Neural progenitor cell (in vitro differentiated cells): ENCODE results near the gene LYRM1. TPM values are rescaled to one million over a fixed set of nuclear protein-coding genes. Genes with fewer than 3 reads are reported as not detected.

Experiments used
- DNase-seq: peaks from one replicate; pipeline ENCODE4 v3.0.0-alpha.2; 2016; ENCODE audit warnings: low spot score
- H2AFZ ChIP-seq: fragments of 200-600 bp; sonication (generic); replicated peaks from 2 replicates; pipeline ENCODE4 v1.6.1; 2016; ENCODE audit warnings: antibody characterized with exemption
- H3F3A ChIP-seq: fragments of 200-600 bp; sonication (generic); 2 replicates; pipeline ENCODE4 v1.6.1; 2016; ENCODE audit warnings: antibody characterized with exemption, low read depth
- H3K27ac ChIP-seq: fragments of 200-600 bp; sonication (generic); 2 replicates; pipeline ENCODE4 v1.5.1; 2016; ENCODE audit warnings: mild to moderate bottlenecking
- H3K27me3 ChIP-seq: fragments of 200-600 bp; sonication (generic); 2 replicates; pipeline ENCODE4 v1.6.1; 2016; ENCODE audit warnings: mild to moderate bottlenecking, moderate library complexity
- H3K36me3 ChIP-seq: fragments of 200-600 bp; sonication (generic); 2 replicates; pipeline ENCODE4 v1.5.1; 2016
- H3K4me1 ChIP-seq: fragments of 200-600 bp; sonication (generic); 2 replicates; pipeline ENCODE4 v1.6.1; 2016; ENCODE audit warnings: mixed run types
- H3K4me2 ChIP-seq: fragments of 200-600 bp; sonication (generic); 2 replicates; pipeline ENCODE4 v1.6.1; 2016
- H3K4me3 ChIP-seq: fragments of 200-600 bp; sonication (generic); 2 replicates; pipeline ENCODE4 v1.5.1; 2016
- H3K79me2 ChIP-seq: fragments of 200-600 bp; sonication (generic); 2 replicates; pipeline ENCODE4 v1.6.1; 2016; ENCODE audit warnings: low read depth
- H3K9ac ChIP-seq: fragments of 200-600 bp; sonication (generic); 2 replicates; pipeline ENCODE4 v1.6.1; 2016
- H3K9me3 ChIP-seq: fragments of 200-600 bp; sonication (generic); 2 replicates; pipeline ENCODE4 v1.5.1; 2016; ENCODE audit warnings: low read depth
- H4K20me1 ChIP-seq: fragments of 200-600 bp; sonication (generic); 2 replicates; pipeline ENCODE4 v1.6.1; 2016; ENCODE audit warnings: low read depth
- H3K27ac Mint-ChIP-seq: 3 replicates; pipeline ENCODE4 v1.8.0; 2021; ENCODE audit warnings: mixed read lengths
- H3K27me3 Mint-ChIP-seq: 2 replicates; pipeline ENCODE4 v1.8.0; 2022; ENCODE audit warnings: low read depth, mild to moderate bottlenecking, inconsistent platforms, moderate library complexity, mixed read lengths; ENCODE audit not compliant: insufficient read depth
- H3K36me3 Mint-ChIP-seq: 3 replicates; pipeline ENCODE4 v1.8.0; 2021; ENCODE audit warnings: mixed read lengths
- H3K4me1 Mint-ChIP-seq: 3 replicates; pipeline ENCODE4 v1.8.0; 2021; ENCODE audit warnings: mixed read lengths
- H3K4me3 Mint-ChIP-seq: 3 replicates; pipeline ENCODE4 v1.8.0; 2021; ENCODE audit warnings: mild to moderate bottlenecking, moderate library complexity, mixed read lengths
- H3K9me3 Mint-ChIP-seq: 3 replicates; pipeline ENCODE4 v1.8.0; 2020; ENCODE audit warnings: mixed read lengths
- EZH2 ChIP-seq: fragments of 200-600 bp; sonication (generic); IDR thresholded peaks from 2 replicates; pipeline ENCODE4 v1.6.1; 2017; ENCODE audit warnings: antibody characterized with exemption, mild to moderate bottlenecking, moderate library complexity
- EZH2phosphoT487 ChIP-seq: fragments of 200-600 bp; sonication (generic); IDR thresholded peaks from 2 replicates; pipeline ENCODE4 v1.6.1; 2017; ENCODE audit warnings: antibody characterized with exemption
- total RNA-seq: library from RNA; depleted of rRNA; stranded (reverse); fragments of >200 nt; gene quantifications from 2 replicates; pipeline ENCODE4 v1.2.3, GENCODE V29; 2015; ENCODE audit warnings: low replicate concordance
- TF ChIP-seq, protein P1 (sequence below): fragments of 200-600 bp; sonication (generic); IDR thresholded peaks from 2 replicates; pipeline ENCODE4 v1.5.1; 2017; ENCODE audit warnings: antibody characterized with exemption, mild to moderate bottlenecking

Gene LYRM1
- total RNA-seq, 1 donor from 2014 or later = 61.8 TPM

DNA sequence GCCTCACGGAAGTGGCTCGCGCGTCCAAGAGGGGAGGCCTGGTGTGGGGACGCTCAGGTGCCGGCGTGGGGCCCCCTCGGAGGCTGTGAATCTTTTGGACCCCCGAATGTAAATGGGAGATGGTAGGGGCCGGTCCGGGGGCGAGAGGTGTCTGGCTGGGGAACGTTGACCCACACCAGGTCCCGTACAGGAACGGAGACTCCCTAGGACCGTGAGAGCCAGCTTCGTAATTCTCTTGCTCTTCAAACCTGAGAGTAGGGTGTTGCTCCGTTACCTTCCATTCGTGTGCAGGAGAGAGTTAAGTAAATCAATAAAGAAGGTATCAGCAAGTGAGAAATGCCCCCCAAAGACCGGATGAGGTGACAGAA lies 481 bp downstream of the LYRM1 start:
- peak overlapping the region; percentile 94 for H2AFZ ChIP-seq
- H3K27ac ChIP-seq = peak overlapping the region; percentile 98
- H3K4me1 ChIP-seq = peaks cover 36% of the 10 kb centered on the region
- Mint-ChIP-seq H3K27me3 (peaks cover 2% of the 10 kb centered on the region), H3K4me3 (peak overlapping the region; percentile 92), H3K36me3 (no peaks in the 10 kb centered on the region), H3K4me1 (peaks cover 39% of the 10 kb centered on the region), H3K9me3 (no peaks in the 10 kb centered on the region), H3K27ac (peak overlapping the region; percentile 100)
- H3K4me2 ChIP-seq = peak overlapping the region; percentile 76
- no peak for TF ChIP-seq EZH2
- TF ChIP-seq EZH2phosphoT487 = no peak
- TF ChIP-seq, protein P1, sequence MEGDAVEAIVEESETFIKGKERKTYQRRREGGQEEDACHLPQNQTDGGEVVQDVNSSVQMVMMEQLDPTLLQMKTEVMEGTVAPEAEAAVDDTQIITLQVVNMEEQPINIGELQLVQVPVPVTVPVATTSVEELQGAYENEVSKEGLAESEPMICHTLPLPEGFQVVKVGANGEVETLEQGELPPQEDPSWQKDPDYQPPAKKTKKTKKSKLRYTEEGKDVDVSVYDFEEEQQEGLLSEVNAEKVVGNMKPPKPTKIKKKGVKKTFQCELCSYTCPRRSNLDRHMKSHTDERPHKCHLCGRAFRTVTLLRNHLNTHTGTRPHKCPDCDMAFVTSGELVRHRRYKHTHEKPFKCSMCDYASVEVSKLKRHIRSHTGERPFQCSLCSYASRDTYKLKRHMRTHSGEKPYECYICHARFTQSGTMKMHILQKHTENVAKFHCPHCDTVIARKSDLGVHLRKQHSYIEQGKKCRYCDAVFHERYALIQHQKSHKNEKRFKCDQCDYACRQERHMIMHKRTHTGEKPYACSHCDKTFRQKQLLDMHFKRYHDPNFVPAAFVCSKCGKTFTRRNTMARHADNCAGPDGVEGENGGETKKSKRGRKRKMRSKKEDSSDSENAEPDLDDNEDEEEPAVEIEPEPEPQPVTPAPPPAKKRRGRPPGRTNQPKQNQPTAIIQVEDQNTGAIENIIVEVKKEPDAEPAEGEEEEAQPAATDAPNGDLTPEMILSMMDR = no peak
- peak overlapping the region; percentile 92 for H3K9ac ChIP-seq
- H3K79me2 ChIP-seq = peaks cover 82% of the 10 kb centered on the region
- no peak for DNase-seq
- no peaks in the 10 kb centered on the region for H3K9me3 ChIP-seq
- peak overlapping the region; percentile 89 for H3K4me3 ChIP-seq
- peaks cover 6% of the 10 kb centered on the region for H3F3A ChIP-seq
- H3K27me3 ChIP-seq = no peaks in the 10 kb centered on the region
- peaks cover 36% of the 10 kb centered on the region for H4K20me1 ChIP-seq
- no peaks in the 10 kb centered on the region for H3K36me3 ChIP-seq

DNA sequence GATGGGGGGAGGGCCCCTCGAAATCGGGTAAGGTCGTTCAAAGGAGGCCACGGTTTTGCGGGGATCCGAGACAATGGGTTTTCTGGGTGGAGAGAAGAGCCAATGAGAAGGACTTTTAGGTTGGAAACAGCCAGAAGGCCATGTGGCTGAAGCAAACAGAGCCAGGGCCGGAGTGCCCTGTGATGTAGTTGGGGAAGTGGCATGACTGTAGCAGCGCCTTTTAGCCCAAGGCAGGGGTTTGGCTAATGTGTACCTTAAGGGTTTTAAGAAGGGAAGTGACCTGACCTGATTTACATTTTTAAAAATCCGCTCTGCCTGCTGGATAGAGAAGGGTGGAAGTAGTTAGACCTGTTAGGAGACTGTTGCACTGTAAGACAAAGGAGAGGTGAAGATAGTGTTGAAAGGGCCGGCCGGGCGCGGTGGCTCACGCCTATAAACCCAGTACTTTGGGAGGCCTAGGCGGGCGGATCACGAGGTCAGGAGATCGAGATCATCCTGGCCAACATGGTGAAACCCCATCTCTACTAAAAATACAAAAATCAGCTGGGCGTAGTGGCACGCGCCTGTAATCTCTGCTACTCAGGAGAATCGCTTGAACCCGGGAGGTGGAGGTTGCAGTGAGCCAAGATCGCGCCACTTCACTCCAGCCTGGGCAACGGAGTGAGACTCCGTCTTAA lies 1.0 kb downstream of the LYRM1 start:
- Mint-ChIP-seq H3K9me3 (no peaks in the 10 kb centered on the region), H3K27ac (peak overlapping the region; percentile 100), H3K4me3 (peak overlapping the region; percentile 92), H3K36me3 (no peaks in the 10 kb centered on the region), H3K4me1 (peaks cover 39% of the 10 kb centered on the region), H3K27me3 (peaks cover 2% of the 10 kb centered on the region)
- Histone ChIP-seq H3K27ac (peak overlapping the region; percentile 98), H3F3A (peaks cover 6% of the 10 kb centered on the region), H3K79me2 (peaks cover 77% of the 10 kb centered on the region), H3K9ac (peak overlapping the region; percentile 92), H3K36me3 (no peaks in the 10 kb centered on the region), H3K9me3 (no peaks in the 10 kb centered on the region), H4K20me1 (peaks cover 36% of the 10 kb centered on the region), H3K27me3 (no peaks in the 10 kb centered on the region), H2AFZ (peak overlapping the region; percentile 94), H3K4me3 (peak overlapping the region; percentile 89), H3K4me1 (peaks cover 36% of the 10 kb centered on the region), H3K4me2 (peak overlapping the region; percentile 76)
- DNase-seq = peak; percentile 54
- TF ChIP-seq EZH2 (no peak), EZH2phosphoT487 (no peak)
- TF ChIP-seq, protein P1 = no peak

DNA sequence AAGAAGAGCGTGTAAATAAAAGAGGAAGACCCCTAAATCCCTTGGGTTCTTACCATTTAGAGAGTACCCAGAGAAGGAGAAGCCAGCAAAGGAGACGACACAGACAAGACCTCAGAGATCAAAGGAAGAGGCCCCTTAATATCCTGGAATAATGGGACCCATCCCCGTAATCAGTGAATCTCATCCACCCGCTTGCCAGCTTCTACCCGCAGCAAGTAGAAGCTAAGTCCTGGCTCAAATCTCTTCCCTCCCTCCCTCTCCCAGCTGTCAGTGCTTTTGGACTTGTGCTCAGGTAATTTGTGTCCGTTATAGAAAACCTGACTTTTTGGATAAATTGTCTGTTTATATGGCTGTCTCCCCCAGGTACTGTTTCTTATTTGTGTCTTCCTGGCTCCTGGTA lies 1.9 kb downstream of the LYRM1 start:
- Histone ChIP-seq H3K4me2 (peak overlapping the region; percentile 76), H3K79me2 (peaks cover 69% of the 10 kb centered on the region), H3K9me3 (no peaks in the 10 kb centered on the region), H3K4me1 (peaks cover 36% of the 10 kb centered on the region), H3K27me3 (no peaks in the 10 kb centered on the region), H4K20me1 (peaks cover 30% of the 10 kb centered on the region), H3K27ac (no peak overlapping the region), H2AFZ (no peak overlapping the region), H3K4me3 (peak overlapping the region; percentile 89), H3K9ac (no peak overlapping the region), H3K36me3 (no peaks in the 10 kb centered on the region), H3F3A (peaks cover 6% of the 10 kb centered on the region)
- Mint-ChIP-seq H3K27me3 (peaks cover 2% of the 10 kb centered on the region), H3K4me3 (peak overlapping the region; percentile 92), H3K9me3 (no peaks in the 10 kb centered on the region), H3K4me1 (peaks cover 39% of the 10 kb centered on the region), H3K27ac (no peak overlapping the region), H3K36me3 (no peaks in the 10 kb centered on the region)
- no peak for DNase-seq
- TF ChIP-seq EZH2 (no peak), EZH2phosphoT487 (no peak)
